DMS153 (cell line): ENCODE measurements around the gene ENGASE.

Experiments
- DNase-seq: peaks from one replicate; lab custom pipeline; 2025; lab: John Stamatoyannopoulos, UW

Gene ENGASE

GRCh38 chr17:79094261-79094660 lies 19.6 kb downstream of the ENGASE start:
- no peak for DNase-seq

- no peak for DNase-seq
Observed at GRCh38 chr17:79095345-79096055, 20.9 kb downstream of the ENGASE start.

- no peak for DNase-seq
Observed at GRCh38 chr17:79096477-79096876, 21.9 kb downstream of the ENGASE start.

GRCh38 chr17:79097226-79098055 lies 22.8 kb downstream of the ENGASE start:
- DNase-seq, result no peak

GRCh38 chr17:79098282-79098867 lies 23.8 kb downstream of the ENGASE start:
- no peak for DNase-seq

- DNase-seq, result no peak
Observed at GRCh38 chr17:79100405-79100804, 25.8 kb downstream of the ENGASE start.

- DNase-seq, result no peak
Observed at GRCh38 chr17:79101111-79101673, 26.6 kb downstream of the ENGASE start.

- no peak for DNase-seq
Observed at GRCh38 chr17:79102214-79102613, 27.6 kb downstream of the ENGASE start.

GRCh38 chr17:79104898-79105600 lies 30.4 kb downstream of the ENGASE start:
- no peak for DNase-seq

GRCh38 chr17:79105937-79106336 lies 31.3 kb downstream of the ENGASE start:
- no peak for DNase-seq

GRCh38 chr17:79106958-79107357 lies 32.3 kb downstream of the ENGASE start:
- DNase-seq, result no peak

GRCh38 chr17:79107499-79108231 lies 33.0 kb downstream of the ENGASE start:
- DNase-seq, result no peak

GRCh38 chr17:79108232-79108850 lies 33.7 kb downstream of the ENGASE start:
- DNase-seq, result no peak

GRCh38 chr17:79108870-79109269 lies 34.2 kb downstream of the ENGASE start:
- DNase-seq, result no peak

- DNase-seq, result no peak
Observed at GRCh38 chr17:79109584-79109983, 35.0 kb downstream of the ENGASE start.

- DNase-seq, result no peak
Observed at GRCh38 chr17:79111097-79111496, 36.5 kb downstream of the ENGASE start.

GRCh38 chr17:79112471-79112870 lies 37.8 kb downstream of the ENGASE start:
- no peak for DNase-seq

- DNase-seq, result no peak
Observed at GRCh38 chr17:79113699-79114457, 39.3 kb downstream of the ENGASE start.

GRCh38 chr17:79114458-79115301 lies 40.1 kb downstream of the ENGASE start:
- DNase-seq, result peak; percentile 93
